ENCODE measurements around the gene WDR70.

DNA sequence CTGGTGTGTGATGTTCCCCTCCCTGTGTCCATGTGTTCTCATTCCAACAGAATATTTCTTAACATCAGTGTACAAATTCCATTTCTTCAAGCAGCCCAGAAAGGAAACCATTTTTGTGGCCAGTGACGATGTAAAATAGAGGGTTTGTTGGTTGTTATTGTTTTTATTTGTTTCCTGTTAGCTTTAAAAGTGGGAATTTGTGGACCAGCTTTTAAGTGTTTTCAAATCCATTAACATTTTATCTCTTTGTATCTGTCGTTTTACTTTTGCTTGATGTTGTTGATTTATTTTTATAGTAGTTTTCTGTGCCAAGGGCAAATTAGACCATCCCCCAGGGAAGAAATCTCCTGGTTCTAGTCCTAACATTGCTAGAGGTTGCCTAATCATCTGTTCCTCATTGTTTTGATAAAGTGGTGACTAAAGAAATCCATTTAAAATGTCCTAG is 360.7 kb downstream of the WDR70 start:
- TF ChIP-seq, protein P1, sequence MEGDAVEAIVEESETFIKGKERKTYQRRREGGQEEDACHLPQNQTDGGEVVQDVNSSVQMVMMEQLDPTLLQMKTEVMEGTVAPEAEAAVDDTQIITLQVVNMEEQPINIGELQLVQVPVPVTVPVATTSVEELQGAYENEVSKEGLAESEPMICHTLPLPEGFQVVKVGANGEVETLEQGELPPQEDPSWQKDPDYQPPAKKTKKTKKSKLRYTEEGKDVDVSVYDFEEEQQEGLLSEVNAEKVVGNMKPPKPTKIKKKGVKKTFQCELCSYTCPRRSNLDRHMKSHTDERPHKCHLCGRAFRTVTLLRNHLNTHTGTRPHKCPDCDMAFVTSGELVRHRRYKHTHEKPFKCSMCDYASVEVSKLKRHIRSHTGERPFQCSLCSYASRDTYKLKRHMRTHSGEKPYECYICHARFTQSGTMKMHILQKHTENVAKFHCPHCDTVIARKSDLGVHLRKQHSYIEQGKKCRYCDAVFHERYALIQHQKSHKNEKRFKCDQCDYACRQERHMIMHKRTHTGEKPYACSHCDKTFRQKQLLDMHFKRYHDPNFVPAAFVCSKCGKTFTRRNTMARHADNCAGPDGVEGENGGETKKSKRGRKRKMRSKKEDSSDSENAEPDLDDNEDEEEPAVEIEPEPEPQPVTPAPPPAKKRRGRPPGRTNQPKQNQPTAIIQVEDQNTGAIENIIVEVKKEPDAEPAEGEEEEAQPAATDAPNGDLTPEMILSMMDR (IDR thresholded peaks at IDR 0.05; ENCODE audit: insufficient read depth, low read length, poor library complexity, severe bottlenecking) = no peak
- TF ChIP-seq EZH2phosphoT487 (conservative IDR thresholded peaks at IDR 0.05; ENCODE audit: low read length) = no peak
